ENCODE results near the gene BOD1L2. TPM values are rescaled to one million over a fixed set of nuclear protein-coding genes. Genes with fewer than 3 reads are reported as not detected.

Gene BOD1L2
- total and polyA plus RNA-seq, 2 of the 13 experiments (the other 11 are each of a cell fraction or from before 2014, with no cell fraction given): not detected

DNA sequence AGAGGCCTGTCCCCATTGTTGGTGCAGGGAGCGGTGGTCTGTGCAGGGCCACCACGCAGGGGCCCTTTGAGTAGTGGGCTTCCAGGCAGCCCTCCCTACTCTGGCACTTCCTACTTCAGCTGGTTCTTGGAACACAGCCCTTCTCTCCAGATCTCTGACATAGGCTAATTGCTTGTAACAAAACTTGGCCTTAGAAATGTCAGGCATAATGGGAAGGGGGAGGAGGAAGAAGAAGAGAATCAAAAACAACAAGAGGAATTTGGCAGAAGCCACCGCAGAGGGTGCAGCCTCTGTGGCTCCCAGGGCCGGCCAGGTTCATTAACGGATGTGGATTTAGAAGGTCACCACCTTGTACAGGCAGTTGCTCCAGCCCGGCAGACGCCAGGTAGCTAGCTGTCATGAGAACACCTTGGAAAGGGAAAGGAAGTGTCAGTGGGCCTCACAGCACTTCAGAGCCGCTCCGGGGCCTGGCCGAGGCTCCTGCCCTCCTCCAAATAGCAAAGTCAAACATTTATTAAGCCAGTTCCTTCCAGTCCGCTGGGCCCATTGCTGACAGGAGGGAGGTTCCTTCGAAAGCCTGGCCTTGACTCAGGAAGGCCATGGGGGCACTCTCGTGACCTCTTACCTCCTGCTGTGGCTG, 7.4 kb downstream of the BOD1L2 start:
- H3K27me3 ChIP-seq (ENCODE audit: control insufficient read depth in 1 of 2, insufficient read depth in 2 of 2, low read length in 2 of 2): no peaks in the 10 kb centered on the region; a peak in 1 of 5 replicates
- intact Hi-C loops (cut with micrococcal nuclease; ENCODE audit: unreplicated experiment): no loop called here
- ChIA-PET POLR2A (no interaction called here), CTCF (ENCODE audit: low intra/inter-chr PET ratio, low total read pairs) (no interaction called here)
- H3K9me3 ChIP-seq (ENCODE audit: low read length): no peaks in the 10 kb centered on the region
- no peak for DNase-seq (ENCODE audit: low spot score)
- no peak overlapping the region for H2AFZ ChIP-seq (ENCODE audit: low read length)
- no peak overlapping the region for H3K27ac ChIP-seq (ENCODE audit: extremely low read length, insufficient read depth, low read length)
- no peaks in the 10 kb centered on the region for H4K20me1 ChIP-seq (ENCODE audit: insufficient read depth, low read length)
- WGBS (ENCODE audit: low lambda C conversion rate): 21% methylated on average over 8 of the region's 13 CpGs
- H3K79me2 ChIP-seq (ENCODE audit: insufficient read depth, low read length): no peaks in the 10 kb centered on the region
- peak overlapping the region; percentile 30; the same call in 1 of the 2 replicates for H3K4me2 ChIP-seq (ENCODE audit: low read depth, low read length)
- H3K9ac ChIP-seq (ENCODE audit: insufficient read depth, low read depth, low read length): no peak overlapping the region
- H3K36me3 ChIP-seq (replicated peaks in 1 of 2; ENCODE audit: control insufficient read depth in 1 of 2, insufficient read depth in 2 of 2, low read length in 2 of 2): no peaks in the 10 kb centered on the region
- BruUV-seq (replicated peaks): no TSS peak
- no peak overlapping the region for H3K4me3 ChIP-seq (replicated peaks in 1 of 3; ENCODE audit: insufficient read depth in 1 of 3, low read depth in 2 of 3, low read length in 3 of 3)
- ATAC-seq: peak; percentile 46
- in situ Hi-C loops (cut with HindIII; ENCODE audit: extremely low pct_ligation_motif_present, low pct_unique_long_range_greater_than_20kb): no loop called here
- no peak for FAIRE-seq
- peaks cover 13% of the 10 kb centered on the region for H3K4me1 ChIP-seq (ENCODE audit: insufficient read depth, low read length)
- TF ChIP-seq DNMT1 (CRISPR knock-in tag; IDR thresholded peaks at IDR 0.05): no peak
- no peak for TF ChIP-seq MLLT10 (CRISPR knock-in tag; IDR thresholded peaks at IDR 0.05)
- no peak for TF ChIP-seq ZNF292 (CRISPR knock-in tag; IDR thresholded peaks at IDR 0.05; ENCODE audit: borderline replicate concordance, low read depth)
- no peak for TF ChIP-seq ZNF549 (CRISPR knock-in tag; IDR thresholded peaks at IDR 0.05)

DNA sequence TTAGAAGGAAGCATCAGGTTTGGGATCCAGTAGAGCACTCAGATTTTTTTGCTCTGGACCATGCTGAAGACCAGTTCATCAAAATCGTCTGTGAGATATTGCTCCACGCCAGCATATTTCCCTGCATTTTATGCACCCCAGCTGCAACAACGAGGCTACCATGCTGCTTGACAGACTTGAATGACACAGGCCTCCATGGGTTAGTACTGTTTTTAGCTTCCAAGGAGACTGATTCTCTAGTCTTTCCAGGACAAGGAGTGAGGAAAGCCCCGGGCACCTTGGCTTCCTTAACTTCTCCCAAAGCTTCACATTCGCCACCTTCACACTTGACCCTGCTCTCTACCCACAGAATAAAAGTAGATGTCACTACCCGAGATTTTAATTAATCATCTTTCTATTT, 17.5 kb downstream of the BOD1L2 start:
- ChIA-PET POLR2A (no interaction called here), CTCF (ENCODE audit: low intra/inter-chr PET ratio, low total read pairs) (no interaction called here)
- in situ Hi-C loops (cut with HindIII; ENCODE audit: extremely low pct_ligation_motif_present, low pct_unique_long_range_greater_than_20kb): no loop called here
- Histone ChIP-seq H3K27ac (ENCODE audit: extremely low read length, insufficient read depth, low read length) (no peak overlapping the region), H3K9me3 (ENCODE audit: low read length) (no peaks in the 10 kb centered on the region), H3K4me2 (ENCODE audit: low read depth, low read length) (no peak overlapping the region), H4K20me1 (ENCODE audit: insufficient read depth, low read length) (no peaks in the 10 kb centered on the region), H3K36me3 (replicated peaks in 1 of 2; ENCODE audit: control insufficient read depth in 1 of 2, insufficient read depth in 2 of 2, low read length in 2 of 2) (no peaks in the 10 kb centered on the region), H3K4me3 (replicated peaks in 1 of 3; ENCODE audit: insufficient read depth in 1 of 3, low read depth in 2 of 3, low read length in 3 of 3) (no peak overlapping the region), H3K79me2 (ENCODE audit: insufficient read depth, low read length) (no peaks in the 10 kb centered on the region), H3K4me1 (ENCODE audit: insufficient read depth, low read length) (no peaks in the 10 kb centered on the region), H2AFZ (ENCODE audit: low read length) (no peak overlapping the region), H3K9ac (ENCODE audit: insufficient read depth, low read depth, low read length) (no peak overlapping the region), H3K27me3 (ENCODE audit: control insufficient read depth in 1 of 2, insufficient read depth in 2 of 2, low read length in 2 of 2) (peaks cover 0 to 1% of the 10 kb centered on the region in 2 experiments; a peak in 2 of 5 replicates)
- FAIRE-seq (no peak), DNase-seq (ENCODE audit: low spot score) (no peak), ATAC-seq (no peak)
- intact Hi-C loops (cut with micrococcal nuclease; ENCODE audit: unreplicated experiment): no loop called here
- no TSS peak for BruUV-seq (replicated peaks)
- WGBS (ENCODE audit: low lambda C conversion rate): 19% methylated on average over 6 of the region's 6 CpGs
- TF ChIP-seq ZNF75D (CRISPR knock-in tag; IDR thresholded peaks at IDR 0.05; ENCODE audit: borderline replicate concordance) (no peak), TMF1 (CRISPR knock-in tag; IDR thresholded peaks at IDR 0.05; ENCODE audit: low read depth) (no peak), YY1 (IDR thresholded peaks at IDR 0.05; ENCODE audit: insufficient read depth, insufficient replicate concordance, low read depth, low read length) (no peak), ZSCAN30 (CRISPR knock-in tag; IDR thresholded peaks at IDR 0.05) (no peak), ZNF350 (CRISPR knock-in tag; IDR thresholded peaks at IDR 0.05; ENCODE audit: borderline replicate concordance, low read depth) (no peak), CBX1 (IDR thresholded peaks at IDR 0.05; ENCODE audit: low read depth) (no peak), RFX5 (IDR thresholded peaks at IDR 0.05; ENCODE audit: low read depth, low read length) (no peak), ZSCAN22 (CRISPR knock-in tag; IDR thresholded peaks at IDR 0.05) (no peak), NFE2 (CRISPR knock-in tag; IDR thresholded peaks at IDR 0.05) (no peak), ZNF24 (IDR thresholded peaks at IDR 0.05) (no peak)
- TF ChIP-seq, protein P1, sequence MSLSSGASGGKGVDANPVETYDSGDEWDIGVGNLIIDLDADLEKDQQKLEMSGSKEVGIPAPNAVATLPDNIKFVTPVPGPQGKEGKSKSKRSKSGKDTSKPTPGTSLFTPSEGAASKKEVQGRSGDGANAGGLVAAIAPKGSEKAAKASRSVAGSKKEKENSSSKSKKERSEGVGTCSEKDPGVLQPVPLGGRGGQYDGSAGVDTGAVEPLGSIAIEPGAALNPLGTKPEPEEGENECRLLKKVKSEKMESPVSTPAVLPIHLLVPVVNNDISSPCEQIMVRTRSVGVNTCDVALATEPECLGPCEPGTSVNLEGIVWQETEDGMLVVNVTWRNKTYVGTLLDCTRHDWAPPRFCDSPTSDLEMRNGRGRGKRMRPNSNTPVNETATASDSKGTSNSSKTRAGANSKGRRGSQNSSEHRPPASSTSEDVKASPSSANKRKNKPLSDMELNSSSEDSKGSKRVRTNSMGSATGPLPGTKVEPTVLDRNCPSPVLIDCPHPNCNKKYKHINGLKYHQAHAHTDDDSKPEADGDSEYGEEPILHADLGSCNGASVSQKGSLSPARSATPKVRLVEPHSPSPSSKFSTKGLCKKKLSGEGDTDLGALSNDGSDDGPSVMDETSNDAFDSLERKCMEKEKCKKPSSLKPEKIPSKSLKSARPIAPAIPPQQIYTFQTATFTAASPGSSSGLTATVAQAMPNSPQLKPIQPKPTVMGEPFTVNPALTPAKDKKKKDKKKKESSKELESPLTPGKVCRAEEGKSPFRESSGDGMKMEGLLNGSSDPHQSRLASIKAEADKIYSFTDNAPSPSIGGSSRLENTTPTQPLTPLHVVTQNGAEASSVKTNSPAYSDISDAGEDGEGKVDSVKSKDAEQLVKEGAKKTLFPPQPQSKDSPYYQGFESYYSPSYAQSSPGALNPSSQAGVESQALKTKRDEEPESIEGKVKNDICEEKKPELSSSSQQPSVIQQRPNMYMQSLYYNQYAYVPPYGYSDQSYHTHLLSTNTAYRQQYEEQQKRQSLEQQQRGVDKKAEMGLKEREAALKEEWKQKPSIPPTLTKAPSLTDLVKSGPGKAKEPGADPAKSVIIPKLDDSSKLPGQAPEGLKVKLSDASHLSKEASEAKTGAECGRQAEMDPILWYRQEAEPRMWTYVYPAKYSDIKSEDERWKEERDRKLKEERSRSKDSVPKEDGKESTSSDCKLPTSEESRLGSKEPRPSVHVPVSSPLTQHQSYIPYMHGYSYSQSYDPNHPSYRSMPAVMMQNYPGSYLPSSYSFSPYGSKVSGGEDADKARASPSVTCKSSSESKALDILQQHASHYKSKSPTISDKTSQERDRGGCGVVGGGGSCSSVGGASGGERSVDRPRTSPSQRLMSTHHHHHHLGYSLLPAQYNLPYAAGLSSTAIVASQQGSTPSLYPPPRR (CRISPR knock-in tag; IDR thresholded peaks at IDR 0.05; ENCODE audit: borderline replicate concordance): no peak
